ENCODE results near the gene HHIPL1.

DNA sequence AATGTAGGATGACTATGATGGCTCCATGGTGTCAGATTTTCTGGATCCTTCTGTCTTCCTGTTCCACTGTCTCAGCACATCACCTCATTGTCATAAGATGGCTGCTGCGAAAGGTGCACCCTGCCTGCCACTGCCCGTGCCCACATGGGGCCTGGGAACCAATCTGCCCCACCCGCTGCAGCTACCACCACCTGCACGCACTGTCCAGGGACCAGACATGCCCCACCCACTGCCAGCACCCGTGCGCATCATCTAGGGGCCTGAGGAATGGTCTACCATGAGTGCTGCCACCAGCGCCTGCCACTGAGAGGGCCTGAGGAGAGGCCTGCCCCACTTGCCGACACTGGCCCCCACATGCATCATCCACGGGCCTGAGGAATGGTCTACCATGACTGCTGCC is 63.0 kb downstream of the HHIPL1 start:
- TF ChIP-seq, protein P1, sequence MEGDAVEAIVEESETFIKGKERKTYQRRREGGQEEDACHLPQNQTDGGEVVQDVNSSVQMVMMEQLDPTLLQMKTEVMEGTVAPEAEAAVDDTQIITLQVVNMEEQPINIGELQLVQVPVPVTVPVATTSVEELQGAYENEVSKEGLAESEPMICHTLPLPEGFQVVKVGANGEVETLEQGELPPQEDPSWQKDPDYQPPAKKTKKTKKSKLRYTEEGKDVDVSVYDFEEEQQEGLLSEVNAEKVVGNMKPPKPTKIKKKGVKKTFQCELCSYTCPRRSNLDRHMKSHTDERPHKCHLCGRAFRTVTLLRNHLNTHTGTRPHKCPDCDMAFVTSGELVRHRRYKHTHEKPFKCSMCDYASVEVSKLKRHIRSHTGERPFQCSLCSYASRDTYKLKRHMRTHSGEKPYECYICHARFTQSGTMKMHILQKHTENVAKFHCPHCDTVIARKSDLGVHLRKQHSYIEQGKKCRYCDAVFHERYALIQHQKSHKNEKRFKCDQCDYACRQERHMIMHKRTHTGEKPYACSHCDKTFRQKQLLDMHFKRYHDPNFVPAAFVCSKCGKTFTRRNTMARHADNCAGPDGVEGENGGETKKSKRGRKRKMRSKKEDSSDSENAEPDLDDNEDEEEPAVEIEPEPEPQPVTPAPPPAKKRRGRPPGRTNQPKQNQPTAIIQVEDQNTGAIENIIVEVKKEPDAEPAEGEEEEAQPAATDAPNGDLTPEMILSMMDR (IDR thresholded peaks at IDR 0.05; ENCODE audit: poor library complexity), result no peak
- TF ChIP-seq EZH2phosphoT487 (IDR thresholded peaks at IDR 0.05; ENCODE audit: low read depth, severe bottlenecking, unreplicated experiment), result no peak
